ENCODE data around the gene KDM2A. TPM values are rescaled to one million over a fixed set of nuclear protein-coding genes. Genes with fewer than 3 reads are reported as not detected.

KDM2A gene
- total RNA-seq, 1 experiment from 2014 or later: 120 TPM

- CTCF ChIA-PET: no interaction called here
Measured at GRCh38 chr11:67280341-67280787, 161.3 kb downstream of the KDM2A start.

GRCh38 chr11:67280788-67281551 lies 161.9 kb downstream of the KDM2A start:
- Histone ChIP-seq H3K4me3 (no peak overlapping the region), H3F3A (ENCODE audit: insufficient read depth, low read depth) (peaks cover 3% of the 10 kb centered on the region; the same call in 1 of the 2 replicates), H3K27me3 (ENCODE audit: insufficient read depth, low read depth) (no peaks in the 10 kb centered on the region), H4K20me1 (ENCODE audit: insufficient read depth) (peaks cover 14% of the 10 kb centered on the region), H3K79me2 (ENCODE audit: low read depth) (peaks cover 14% of the 10 kb centered on the region), H3K36me3 (ENCODE audit: low read depth) (peaks cover 6% of the 10 kb centered on the region; the same call in 1 of the 2 replicates), H3K9me3 (ENCODE audit: insufficient read depth, low read depth) (no peaks in the 10 kb centered on the region), H3K27ac (no peak overlapping the region), H3K4me1 (replicated peaks; ENCODE audit: insufficient read depth) (no peaks in the 10 kb centered on the region), H3K4me2 (no peak overlapping the region), H2AFZ (no peak overlapping the region), H3K9me2 (ENCODE audit: insufficient read depth) (no peaks in the 10 kb centered on the region)
- CTCF ChIA-PET: no interaction called here
- POLR2A ChIA-PET (ENCODE audit: unreplicated experiment): no interaction called here
- BruUV-seq (replicated peaks): no TSS peak
- TF ChIP-seq EZH2 (IDR thresholded peaks at IDR 0.05; ENCODE audit: low read depth): no peak
- no peak for TF ChIP-seq CTCF (conservative IDR thresholded peaks at IDR 0.05)
- no peak for DNase-seq
- intact Hi-C loops (cut with micrococcal nuclease; ENCODE audit: unreplicated experiment): no loop called here

More at GRCh38 chr11:67280341-67280787, 161.3 kb downstream of the KDM2A start:
- no peaks in the 10 kb centered on the region for H3K4me1 ChIP-seq (replicated peaks; ENCODE audit: insufficient read depth)
- H2AFZ ChIP-seq: no peak overlapping the region
- no peak overlapping the region for H3K4me2 ChIP-seq
- intact Hi-C loops (cut with micrococcal nuclease; ENCODE audit: unreplicated experiment): no loop called here
- peaks cover 5% of the 10 kb centered on the region; the same call in 1 of the 2 replicates for H3F3A ChIP-seq (ENCODE audit: insufficient read depth, low read depth)
- POLR2A ChIA-PET (ENCODE audit: unreplicated experiment): no interaction called here
- H3K27me3 ChIP-seq (ENCODE audit: insufficient read depth, low read depth): no peaks in the 10 kb centered on the region
- BruUV-seq (replicated peaks): no TSS peak
- DNase-seq: no peak
- peaks cover 20% of the 10 kb centered on the region for H3K79me2 ChIP-seq (ENCODE audit: low read depth)
- H3K27ac ChIP-seq: no peak overlapping the region
- TF ChIP-seq EZH2 (IDR thresholded peaks at IDR 0.05; ENCODE audit: low read depth) (no peak), CTCF (conservative IDR thresholded peaks at IDR 0.05) (no peak)
- H3K36me3 ChIP-seq (ENCODE audit: low read depth): peaks cover 4% of the 10 kb centered on the region; the same call in 1 of the 2 replicates
- H3K4me3 ChIP-seq: no peak overlapping the region
- H4K20me1 ChIP-seq (ENCODE audit: insufficient read depth): peaks cover 20% of the 10 kb centered on the region
- H3K9me3 ChIP-seq (ENCODE audit: insufficient read depth, low read depth): no peaks in the 10 kb centered on the region
- H3K9me2 ChIP-seq (ENCODE audit: insufficient read depth): no peaks in the 10 kb centered on the region

- H3K79me2 ChIP-seq (ENCODE audit: low read depth): 0 out of 2 replicates have a peak, but pooled peaks cover 7% of the 10 kb centered on the region
- no peak overlapping the region for H2AFZ ChIP-seq
- no TSS peak for BruUV-seq (replicated peaks)
- no peak overlapping the region for H3K4me2 ChIP-seq
- ChIA-PET CTCF (no interaction called here), POLR2A (ENCODE audit: unreplicated experiment) (no interaction called here)
- H3K27ac ChIP-seq: no peak overlapping the region
- H3K4me3 ChIP-seq: no peak overlapping the region
- H3K27me3 ChIP-seq (ENCODE audit: insufficient read depth, low read depth): no peaks in the 10 kb centered on the region
- intact Hi-C loops (cut with micrococcal nuclease; ENCODE audit: unreplicated experiment): no loop called here
- peaks cover 8% of the 10 kb centered on the region; the same call in 1 of the 2 replicates for H3K36me3 ChIP-seq (ENCODE audit: low read depth)
- TF ChIP-seq EZH2 (IDR thresholded peaks at IDR 0.05; ENCODE audit: low read depth): no peak
- no peak for TF ChIP-seq CTCF (conservative IDR thresholded peaks at IDR 0.05)
- H4K20me1 ChIP-seq (ENCODE audit: insufficient read depth): peaks cover 10% of the 10 kb centered on the region; the same call in 1 of the 2 replicates
- H3K9me2 ChIP-seq (ENCODE audit: insufficient read depth): no peaks in the 10 kb centered on the region
- H3F3A ChIP-seq (ENCODE audit: insufficient read depth, low read depth): peaks cover 6% of the 10 kb centered on the region; the same call in 1 of the 2 replicates
- no peaks in the 10 kb centered on the region for H3K4me1 ChIP-seq (replicated peaks; ENCODE audit: insufficient read depth)
- DNase-seq: no peak
- H3K9me3 ChIP-seq (ENCODE audit: insufficient read depth, low read depth): no peaks in the 10 kb centered on the region
Measured at GRCh38 chr11:67281552-67282150, 162.6 kb downstream of the KDM2A start.
